Neuronal stem cell (in vitro differentiated cells): ENCODE data around the gene SLC7A6.

ENCODE experiments used
- DNase-seq: peaks from one replicate; pipeline ENCODE4 v3.0.0-alpha.2; 2013; ENCODE audit warnings: low spot score
- H2AFZ ChIP-seq: one replicate; pipeline ENCODE4 v1.6.1; 2013; ENCODE audit warnings: mild to moderate bottlenecking, low read length, inconsistent platforms
- H2AK5ac ChIP-seq: 2 replicates; pipeline ENCODE4 v1.6.1; 2013; ENCODE audit warnings: low read depth, mild to moderate bottlenecking, inconsistent platforms, low read length, moderate library complexity, mixed read lengths
- H2BK120ac ChIP-seq: 2 replicates; pipeline ENCODE4 v1.6.1; 2013; ENCODE audit warnings: low read depth, mild to moderate bottlenecking, inconsistent platforms, low read length, moderate library complexity, mixed read lengths
- H2BK12ac ChIP-seq: one replicate; pipeline ENCODE4 v1.6.1; 2013; ENCODE audit warnings: low read length, inconsistent platforms
- H2BK15ac ChIP-seq: 2 replicates; pipeline ENCODE4 v1.6.1; 2013; ENCODE audit warnings: mild to moderate bottlenecking, low read length, inconsistent platforms, mixed read lengths
- H2BK5ac ChIP-seq: one replicate; pipeline ENCODE4 v1.6.1; 2013; ENCODE audit warnings: inconsistent platforms, mild to moderate bottlenecking, low read length, moderate library complexity
- H3K14ac ChIP-seq: one replicate; pipeline ENCODE4 v1.6.1; 2013; ENCODE audit warnings: low read length, inconsistent platforms
- H3K18ac ChIP-seq: 2 replicates; pipeline ENCODE4 v1.6.1; 2013; ENCODE audit warnings: low read length, inconsistent platforms
- H3K23ac ChIP-seq: 2 replicates; pipeline ENCODE4 v1.6.1; 2013; ENCODE audit warnings: low read depth, mild to moderate bottlenecking, mixed read lengths, low read length, inconsistent platforms; ENCODE audit not compliant: poor library complexity
- H3K27ac ChIP-seq: replicated peaks from 3 replicates; pipeline ENCODE4 v1.5.1; 2013; ENCODE audit warnings: low read length, inconsistent platforms
- H3K27me3 ChIP-seq, 3 experiments: 2 replicates each; pipeline ENCODE4 v1.6.1; 2013; ENCODE audit warnings: low read length in 3 of 3, mild to moderate bottlenecking in 2 of 3, inconsistent platforms in 1 of 3, low read depth in 1 of 3, mixed read lengths in 1 of 3, moderate library complexity in 1 of 3; ENCODE audit not compliant: control insufficient read depth in 3 of 3, insufficient read depth in 3 of 3
- H3K36me3 ChIP-seq, 2 donors: replicated peaks in 1 of 2; 2 replicates each; pipeline ENCODE4 v1.6.1; 2013; ENCODE audit warnings: low read length in 2 of 2; ENCODE audit not compliant: control insufficient read depth in 2 of 2, insufficient read depth in 2 of 2
- H3K4ac ChIP-seq: 2 replicates; pipeline ENCODE4 v1.6.1; 2013; ENCODE audit warnings: inconsistent platforms, mild to moderate bottlenecking, low read length, moderate library complexity
- H3K4me1 ChIP-seq, 2 donors: 1 replicate in 1 of 2; 2 replicates in 1 of 2; pipeline ENCODE4 v1.6.1; 2013; ENCODE audit warnings: low read length in 2 of 2, low read depth in 1 of 2; ENCODE audit not compliant: control insufficient read depth in 2 of 2, insufficient read depth in 1 of 2
- H3K4me2 ChIP-seq: one replicate; pipeline ENCODE4 v1.6.1; 2013; ENCODE audit warnings: mild to moderate bottlenecking, low read length, inconsistent platforms; ENCODE audit not compliant: insufficient read depth, poor library complexity, severe bottlenecking
- H3K4me3 ChIP-seq, 2 donors: 2 replicates each; pipeline ENCODE4 v1.5.1; 2013; ENCODE audit warnings: low read length in 2 of 2, mild to moderate bottlenecking in 2 of 2, inconsistent platforms in 1 of 2, moderate library complexity in 1 of 2
- H3K79me1 ChIP-seq: one replicate; pipeline ENCODE4 v1.6.1; 2013; ENCODE audit warnings: low read depth, mild to moderate bottlenecking, inconsistent platforms, low read length, moderate library complexity
- H3K9ac ChIP-seq: one replicate; pipeline ENCODE4 v1.6.1; 2013; ENCODE audit warnings: mild to moderate bottlenecking, low read depth, low read length, inconsistent platforms; ENCODE audit not compliant: poor library complexity
- H3K9me3 ChIP-seq, 2 donors: replicated peaks in 1 of 2; 2 replicates each; pipeline versions ENCODE3 to v1.6.1; 2013; ENCODE audit warnings: low read length in 2 of 2, mild to moderate bottlenecking in 2 of 2, inconsistent platforms in 1 of 2, low read depth in 1 of 2, mixed read lengths in 1 of 2, moderate library complexity in 1 of 2; ENCODE audit not compliant: control insufficient read depth in 2 of 2, insufficient read depth in 1 of 2
- H4K8ac ChIP-seq: one replicate; pipeline ENCODE4 v1.6.1; 2013; ENCODE audit warnings: low read depth, mild to moderate bottlenecking, inconsistent platforms, low read length, moderate library complexity
- H4K91ac ChIP-seq: one replicate; pipeline ENCODE4 v1.6.1; 2013; ENCODE audit warnings: low read length, low read depth, mild to moderate bottlenecking, inconsistent platforms; ENCODE audit not compliant: poor library complexity
- WGBS, 2 donors: extraction: QIAGEN DNeasy Blood & Tissue Kit; methylation state at CpG; one replicate each; pipeline ENCODE4 v1.1.7; 2013; ENCODE audit warnings: missing lambda C conversion rate in 2 of 2, mixed read lengths in 1 of 2; ENCODE audit not compliant: insufficient read length in 2 of 2, insufficient replicate concordance in 1 of 2; ENCODE audit errors: extremely low coverage in 2 of 2; 5-methylcytosine and 5-hydroxymethylcytosine counted together

Gene SLC7A6

GRCh38 chr16:68267612-68268405 is 3.5 kb downstream of the SLC7A6 start:
- Histone ChIP-seq H3K4me3 (no peak overlapping the region), H3K18ac (no peak overlapping the region), H3K9ac (no peak overlapping the region), H3K4me2 (no peak overlapping the region), H3K4ac (no peak overlapping the region), H2BK15ac (no peak overlapping the region), H3K27ac (no peak overlapping the region), H2BK12ac (no peak overlapping the region), H2AFZ (no peak overlapping the region), H3K9me3 (peaks cover 0 to 2% of the 10 kb centered on the region in 2 donors), H3K14ac (no peak overlapping the region), H4K8ac (no peak overlapping the region), H3K27me3 (peaks cover 0 to 3% (median 0%) of the 10 kb centered on the region in 3 experiments), H4K91ac (no peak overlapping the region), H3K4me1 (peaks cover 0 to 9% of the 10 kb centered on the region in 2 donors), H2BK120ac (no peak overlapping the region), H3K23ac (no peak overlapping the region), H2AK5ac (no peak overlapping the region), H2BK5ac (no peak overlapping the region), H3K79me1 (peaks cover 3% of the 10 kb centered on the region), H3K36me3 (peaks cover 2% of the 10 kb centered on the region in 2 donors)
- DNase-seq = no peak
- no CpG with 5 or more reads among the region's 6 CpGs for whole genome bisulfite sequencing, 2 donors

- Histone ChIP-seq H3K27ac (no peak overlapping the region), H2AK5ac (no peak overlapping the region), H3K18ac (no peak overlapping the region), H3K9ac (no peak overlapping the region), H3K79me1 (peaks cover 3% of the 10 kb centered on the region), H3K9me3 (no peaks in the 10 kb centered on the region), H3K23ac (no peak overlapping the region), H3K14ac (no peak overlapping the region), H3K36me3 (peaks cover 7 to 11% of the 10 kb centered on the region in 2 donors), H4K8ac (no peak overlapping the region), H4K91ac (no peak overlapping the region), H3K4me1 (peaks cover 0 to 9% of the 10 kb centered on the region in 2 donors), H2BK12ac (no peak overlapping the region), H2BK120ac (no peak overlapping the region), H3K4me2 (no peak overlapping the region), H3K27me3 (peaks cover 0 to under 1% (median 0%) of the 10 kb centered on the region in 3 experiments), H2BK5ac (no peak overlapping the region), H2AFZ (no peak overlapping the region), H2BK15ac (no peak overlapping the region), H3K4me3 (no peak overlapping the region), H3K4ac (no peak overlapping the region)
- DNase-seq = no peak
- no CpG with 5 or more reads among the region's 4 CpGs for WGBS, 2 donors
Measured at GRCh38 chr16:68269793-68270192, 5.5 kb downstream of the SLC7A6 start.

GRCh38 chr16:68270353-68270752 is 6.0 kb downstream of the SLC7A6 start:
- Histone ChIP-seq H2BK120ac (no peak overlapping the region), H3K4ac (no peak overlapping the region), H3K23ac (no peak overlapping the region), H2BK12ac (no peak overlapping the region), H4K8ac (no peak overlapping the region), H2AK5ac (no peak overlapping the region), H3K36me3 (peaks cover 10 to 14% of the 10 kb centered on the region in 2 donors), H3K27me3 (no peaks in the 10 kb centered on the region), H2BK5ac (no peak overlapping the region), H3K27ac (no peak overlapping the region), H3K79me1 (peaks cover 3% of the 10 kb centered on the region), H3K4me3 (no peak overlapping the region), H3K9ac (no peak overlapping the region), H2BK15ac (no peak overlapping the region), H3K4me1 (peaks cover 0 to 7% of the 10 kb centered on the region in 2 donors), H3K9me3 (no peaks in the 10 kb centered on the region), H2AFZ (no peak overlapping the region), H4K91ac (no peak overlapping the region), H3K4me2 (no peak overlapping the region), H3K18ac (no peak overlapping the region), H3K14ac (no peak overlapping the region)
- DNase-seq = no peak
- WGBS, 2 donors = no CpG with 5 or more reads among the region's 1 CpG

GRCh38 chr16:68272507-68273209 is 8.3 kb downstream of the SLC7A6 start:
- H3K9ac ChIP-seq = no peak overlapping the region
- no peak overlapping the region for H2AFZ ChIP-seq
- no peak overlapping the region for H3K23ac ChIP-seq
- H2AK5ac ChIP-seq = no peak overlapping the region
- H3K18ac ChIP-seq = no peak overlapping the region
- H3K4me2 ChIP-seq = no peak overlapping the region
- no peak overlapping the region for H3K27ac ChIP-seq
- H3K36me3 ChIP-seq = peaks cover 10 to 14% of the 10 kb centered on the region in 2 donors
- H2BK5ac ChIP-seq = no peak overlapping the region
- no peaks in the 10 kb centered on the region for H3K27me3 ChIP-seq
- no peak overlapping the region for H3K4ac ChIP-seq
- no peak overlapping the region for H4K8ac ChIP-seq
- no peaks in the 10 kb centered on the region for H3K9me3 ChIP-seq
- H3K4me1 ChIP-seq = peaks cover 3 to 7% of the 10 kb centered on the region in 2 donors
- no peak overlapping the region for H3K14ac ChIP-seq
- no peak overlapping the region for H3K4me3 ChIP-seq
- no CpG with 5 or more reads among the region's 4 CpGs for WGBS, 2 donors
- H2BK15ac ChIP-seq = no peak overlapping the region
- no peak overlapping the region for H2BK120ac ChIP-seq
- no peak overlapping the region for H2BK12ac ChIP-seq
- peaks cover 3% of the 10 kb centered on the region for H3K79me1 ChIP-seq
- no peak for DNase-seq
- H4K91ac ChIP-seq = no peak overlapping the region
